ENCODE results near the gene WDFY1.

WDFY1 gene

DNA sequence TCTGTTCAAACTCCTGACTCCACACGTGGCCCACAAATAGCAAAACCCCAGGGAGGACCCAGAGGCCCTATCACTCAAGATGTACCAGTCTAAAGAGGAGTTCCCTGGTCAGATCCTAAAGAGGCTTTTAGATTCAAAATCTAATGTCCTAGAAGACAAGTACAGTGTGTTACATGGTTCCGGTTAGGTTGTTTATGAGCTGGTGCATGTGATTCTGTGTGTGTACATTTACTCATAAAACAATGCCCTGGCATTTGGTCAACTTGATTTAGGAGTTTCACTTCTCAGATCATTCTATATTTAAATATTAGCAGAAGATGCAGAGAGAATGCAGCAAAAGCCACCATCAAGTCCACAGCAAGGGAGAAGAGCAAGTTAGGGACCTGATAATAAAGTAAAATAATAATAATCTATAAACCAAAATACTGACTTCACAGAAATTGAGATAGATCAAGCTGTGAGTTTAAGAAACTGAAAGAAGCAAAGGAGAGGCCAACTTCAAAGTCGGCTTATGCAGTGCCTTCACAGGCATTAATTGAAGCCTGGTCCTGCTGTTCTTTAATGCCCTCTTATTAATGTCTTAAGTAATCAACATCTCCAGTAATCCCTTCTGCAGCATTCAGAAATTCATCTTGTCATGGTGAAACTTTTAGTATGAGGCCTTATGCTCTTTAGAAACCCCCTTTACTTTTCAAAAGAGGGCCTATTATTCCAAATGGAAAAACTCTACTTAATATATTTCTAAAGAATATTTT, 103.5 kb downstream of the WDFY1 start:
- H3K9me3 ChIP-seq (ENCODE audit: low read length), result no peaks in the 10 kb centered on the region
- H2AFZ ChIP-seq (ENCODE audit: low read depth, low read length), result no peak overlapping the region
- no peaks in the 10 kb centered on the region for H3K4me1 ChIP-seq (ENCODE audit: insufficient read depth, low read length)
- H3K27me3 ChIP-seq (ENCODE audit: insufficient read depth, low read length), result no peaks in the 10 kb centered on the region
- no peak overlapping the region for H3K4me3 ChIP-seq (ENCODE audit: low read length)
- no peaks in the 10 kb centered on the region for H3K36me3 ChIP-seq (ENCODE audit: insufficient read depth, low read length)

DNA sequence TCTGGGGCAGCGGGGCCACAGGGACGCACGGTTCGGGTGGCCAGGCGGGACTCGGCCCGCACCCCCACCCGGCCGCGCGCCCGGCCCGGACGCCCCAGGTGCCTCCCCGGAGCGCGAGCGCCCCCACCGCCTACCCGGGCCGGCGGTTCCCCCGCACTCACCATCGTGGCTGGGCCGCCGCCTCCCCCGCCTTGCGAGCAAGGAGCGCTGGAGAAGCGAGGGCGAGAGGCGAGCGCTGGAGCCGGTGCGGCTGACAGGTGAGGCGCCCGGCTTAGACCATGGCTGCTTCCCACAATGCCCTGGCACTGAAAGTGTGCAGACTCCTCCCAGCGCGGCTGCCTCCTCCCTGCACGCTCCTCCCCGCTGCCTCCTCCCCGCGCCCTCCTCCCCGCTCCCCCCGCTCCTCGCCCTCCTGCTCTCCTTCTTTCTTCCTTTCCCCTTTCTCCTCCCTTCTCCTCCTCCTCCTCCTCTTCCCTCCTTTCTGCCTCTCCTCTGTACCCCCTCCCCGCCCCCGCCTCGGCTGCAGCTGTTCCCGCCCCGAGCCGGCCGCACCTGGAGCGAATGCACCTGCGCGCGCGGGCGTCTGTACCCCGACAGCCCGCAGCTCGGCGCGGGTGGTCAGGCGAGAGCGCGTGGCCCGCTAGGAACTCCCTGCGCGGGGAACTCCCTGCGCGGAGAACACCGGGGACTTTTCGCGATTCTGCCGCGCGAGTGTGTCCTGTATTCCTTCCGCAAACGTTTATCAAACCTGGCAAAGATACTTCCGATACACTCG, 107.7 kb downstream of the WDFY1 start, which contains the start of gene AP1S3:
AP1S3 (minus strand) TSS at position 296 of the 775 bp plus-strand sequence; CDS start at position 164, 132 bp downstream.
- H3K9me3 ChIP-seq (ENCODE audit: low read length), result no peaks in the 10 kb centered on the region
- H3K4me1 ChIP-seq (ENCODE audit: insufficient read depth, low read length), result no peaks in the 10 kb centered on the region
- no peaks in the 10 kb centered on the region for H3K36me3 ChIP-seq (ENCODE audit: insufficient read depth, low read length)
- H3K4me3 ChIP-seq (ENCODE audit: low read length), result peak within 1 kb of the TSS; percentile 50
- peak within 1 kb of the TSS; percentile 92 for H2AFZ ChIP-seq (ENCODE audit: low read depth, low read length)
- H3K27me3 ChIP-seq (ENCODE audit: insufficient read depth, low read length), result peaks cover 4% of the 10 kb centered on the region

DNA sequence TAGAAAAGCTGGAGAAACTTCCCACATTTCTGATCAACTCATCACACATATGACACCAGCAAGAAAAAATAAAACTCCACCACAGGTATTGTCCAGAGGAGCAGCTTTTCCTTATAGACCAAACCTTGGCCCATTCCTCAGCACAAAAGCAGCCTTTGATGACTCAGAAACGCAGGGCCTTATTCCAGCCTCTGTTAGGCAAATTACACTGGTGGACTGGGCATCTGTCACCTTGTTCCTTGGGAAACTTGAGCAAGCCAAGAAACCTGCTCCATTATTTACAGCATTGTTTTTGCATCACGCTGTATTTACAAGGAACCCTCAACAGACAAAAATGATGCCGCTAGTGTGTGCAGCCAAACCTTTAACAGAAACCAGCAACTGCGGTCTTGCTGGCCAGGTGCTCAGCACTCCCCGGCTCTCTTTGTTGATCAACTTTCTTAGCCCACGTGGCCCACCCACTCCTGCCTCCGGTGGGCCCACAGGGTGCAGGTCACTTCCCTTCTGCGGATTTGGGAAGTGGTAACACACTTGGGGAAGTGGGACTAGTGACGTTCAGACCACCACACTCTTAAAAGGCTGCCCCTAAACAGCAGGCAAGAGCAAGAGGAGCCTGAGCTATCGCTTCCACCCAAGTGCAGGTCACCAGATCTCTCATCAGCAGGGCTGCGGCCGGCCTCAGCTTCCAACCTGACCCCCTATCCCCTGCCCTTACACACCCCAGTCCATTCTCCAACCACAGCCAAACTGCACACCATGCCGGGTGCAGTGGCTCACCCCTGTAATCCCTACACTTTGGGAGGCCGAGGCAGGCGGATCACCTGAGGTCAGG, 109.2 kb downstream of the WDFY1 start:
- Histone ChIP-seq H3K4me3 (ENCODE audit: low read length) (no peak overlapping the region), H3K4me1 (ENCODE audit: insufficient read depth, low read length) (no peaks in the 10 kb centered on the region), H3K9me3 (ENCODE audit: low read length) (no peaks in the 10 kb centered on the region), H3K36me3 (ENCODE audit: insufficient read depth, low read length) (no peaks in the 10 kb centered on the region), H2AFZ (ENCODE audit: low read depth, low read length) (no peak overlapping the region), H3K27me3 (ENCODE audit: insufficient read depth, low read length) (peaks cover 4% of the 10 kb centered on the region)

DNA sequence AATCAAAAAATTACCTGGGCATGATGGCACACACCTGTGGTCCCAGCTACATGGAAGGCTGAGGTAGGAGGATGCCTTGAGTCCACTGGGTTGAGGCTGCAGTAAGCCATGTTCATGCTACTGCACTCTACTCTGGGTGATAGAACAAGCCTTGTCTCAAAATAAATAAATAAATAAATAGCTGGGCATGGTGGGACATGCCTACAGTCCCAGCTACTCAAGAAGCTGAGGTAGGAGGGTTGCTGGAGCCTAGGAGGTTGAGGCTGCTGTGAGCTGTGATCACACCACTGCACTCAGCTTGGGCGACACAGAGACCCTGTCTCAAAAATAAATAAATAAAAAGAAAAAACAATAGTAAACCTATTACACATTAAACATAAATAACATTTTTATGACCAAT, 110.7 kb downstream of the WDFY1 start:
- no peaks in the 10 kb centered on the region for H3K9me3 ChIP-seq (ENCODE audit: low read length)
- no peaks in the 10 kb centered on the region for H3K4me1 ChIP-seq (ENCODE audit: insufficient read depth, low read length)
- no peak overlapping the region for H2AFZ ChIP-seq (ENCODE audit: low read depth, low read length)
- no peak overlapping the region for H3K4me3 ChIP-seq (ENCODE audit: low read length)
- peaks cover 4% of the 10 kb centered on the region for H3K27me3 ChIP-seq (ENCODE audit: insufficient read depth, low read length)
- H3K36me3 ChIP-seq (ENCODE audit: insufficient read depth, low read length), result no peaks in the 10 kb centered on the region

DNA sequence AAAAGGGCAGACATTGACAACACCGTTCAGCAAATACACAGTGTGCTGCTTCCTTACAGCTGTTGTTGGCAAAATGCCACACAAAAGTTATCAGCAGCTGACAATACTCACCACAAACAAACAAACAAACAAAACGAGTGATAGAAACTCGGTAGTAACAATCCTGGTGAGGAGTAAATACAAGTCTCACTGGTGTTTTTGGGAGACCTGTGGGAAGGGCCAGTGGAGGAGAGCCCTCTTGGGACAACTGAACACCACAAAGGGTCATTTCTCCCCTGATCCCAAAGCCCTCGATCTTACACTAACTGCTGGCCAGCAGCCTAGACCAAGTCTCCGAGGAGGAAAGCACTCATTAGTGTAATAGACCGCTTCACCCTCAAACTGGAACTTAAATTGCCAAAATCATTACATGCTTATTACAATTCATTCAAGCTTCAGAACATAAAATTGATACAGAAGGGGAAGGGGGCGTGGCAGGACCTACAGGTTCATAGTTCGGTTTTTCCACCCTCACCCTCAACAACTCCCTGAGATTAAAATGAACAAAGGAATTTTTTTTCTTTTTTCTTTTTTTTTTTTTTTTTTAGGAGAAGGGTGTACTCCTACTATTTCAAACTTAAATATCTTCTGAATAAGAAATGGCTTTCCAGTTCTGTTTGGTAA, 112.8 kb downstream of the WDFY1 start:
- peaks cover 4% of the 10 kb centered on the region for H3K27me3 ChIP-seq (ENCODE audit: insufficient read depth, low read length)
- H3K4me1 ChIP-seq (ENCODE audit: insufficient read depth, low read length), result no peaks in the 10 kb centered on the region
- no peaks in the 10 kb centered on the region for H3K9me3 ChIP-seq (ENCODE audit: low read length)
- no peak overlapping the region for H3K4me3 ChIP-seq (ENCODE audit: low read length)
- H2AFZ ChIP-seq (ENCODE audit: low read depth, low read length), result no peak overlapping the region
- no peaks in the 10 kb centered on the region for H3K36me3 ChIP-seq (ENCODE audit: insufficient read depth, low read length)

DNA sequence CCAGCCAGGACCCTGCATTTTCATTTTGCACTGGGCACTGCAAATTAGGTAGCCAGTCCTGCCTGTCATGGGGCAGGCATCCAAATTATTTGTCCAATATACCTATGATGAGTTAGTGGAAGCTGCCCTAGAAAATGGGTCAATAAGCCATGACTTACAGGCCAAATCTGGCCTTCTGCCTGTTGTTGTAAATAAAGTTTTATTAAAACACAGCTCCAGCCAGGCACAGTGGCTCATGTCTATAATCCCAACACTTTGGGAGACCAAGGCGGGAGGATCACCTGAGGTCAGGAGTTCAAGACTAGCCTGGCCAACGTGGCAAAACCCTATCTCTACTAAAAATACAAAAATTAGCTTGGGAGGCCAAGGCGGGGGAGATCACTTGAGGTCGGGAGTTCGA, 116.0 kb downstream of the WDFY1 start:
- no peaks in the 10 kb centered on the region for H3K27me3 ChIP-seq (ENCODE audit: insufficient read depth, low read length)
- no peak overlapping the region for H2AFZ ChIP-seq (ENCODE audit: low read depth, low read length)
- no peaks in the 10 kb centered on the region for H3K9me3 ChIP-seq (ENCODE audit: low read length)
- no peaks in the 10 kb centered on the region for H3K4me1 ChIP-seq (ENCODE audit: insufficient read depth, low read length)
- H3K36me3 ChIP-seq (ENCODE audit: insufficient read depth, low read length), result no peaks in the 10 kb centered on the region
- no peak overlapping the region for H3K4me3 ChIP-seq (ENCODE audit: low read length)

DNA sequence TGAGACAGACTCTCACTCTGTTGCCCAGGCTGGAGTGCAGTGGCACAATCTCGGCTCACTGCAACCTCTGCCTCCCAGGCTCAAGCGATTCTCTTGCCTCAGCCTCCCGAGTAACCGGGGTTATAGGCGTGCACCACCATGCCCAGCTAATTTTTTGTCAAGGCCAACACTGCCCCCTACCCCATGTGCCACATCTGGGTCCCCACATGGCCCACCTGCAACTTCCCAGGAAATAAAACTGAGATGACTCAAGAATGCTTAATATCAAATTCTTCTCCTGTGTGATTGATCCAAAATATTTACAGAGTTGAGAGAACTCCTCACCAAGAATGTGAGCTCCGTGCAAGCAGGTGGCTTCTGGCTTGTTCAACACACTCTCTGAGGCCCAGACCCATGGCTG, 116.8 kb downstream of the WDFY1 start:
- Histone ChIP-seq H2AFZ (ENCODE audit: low read depth, low read length) (no peak overlapping the region), H3K27me3 (ENCODE audit: insufficient read depth, low read length) (no peaks in the 10 kb centered on the region), H3K9me3 (ENCODE audit: low read length) (no peaks in the 10 kb centered on the region), H3K4me1 (ENCODE audit: insufficient read depth, low read length) (no peaks in the 10 kb centered on the region), H3K36me3 (ENCODE audit: insufficient read depth, low read length) (no peaks in the 10 kb centered on the region), H3K4me3 (ENCODE audit: low read length) (no peak overlapping the region)

DNA sequence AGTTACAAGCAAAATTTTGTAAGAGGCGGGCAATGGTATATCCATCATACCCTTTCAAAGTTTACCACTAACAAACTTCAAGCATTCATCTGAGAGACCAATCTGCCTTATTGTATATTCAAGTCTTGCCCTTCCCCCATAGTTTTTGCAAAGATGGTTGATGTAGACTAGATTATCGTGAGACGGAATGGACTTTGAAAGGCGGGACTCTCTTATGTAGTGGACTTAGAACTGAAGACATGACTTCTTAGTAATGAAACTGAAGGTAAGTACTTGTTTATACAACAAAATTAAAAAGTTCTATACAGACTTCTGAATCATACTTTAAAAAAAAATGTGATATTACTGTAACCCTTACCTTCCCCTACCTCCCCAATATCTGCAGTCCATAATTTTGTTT, 118.1 kb downstream of the WDFY1 start:
- H3K36me3 ChIP-seq (ENCODE audit: insufficient read depth, low read length), result no peaks in the 10 kb centered on the region
- H2AFZ ChIP-seq (ENCODE audit: low read depth, low read length), result no peak overlapping the region
- no peak overlapping the region for H3K4me3 ChIP-seq (ENCODE audit: low read length)
- no peaks in the 10 kb centered on the region for H3K27me3 ChIP-seq (ENCODE audit: insufficient read depth, low read length)
- H3K4me1 ChIP-seq (ENCODE audit: insufficient read depth, low read length), result no peaks in the 10 kb centered on the region
- H3K9me3 ChIP-seq (ENCODE audit: low read length), result no peaks in the 10 kb centered on the region

Measured in neuron (in vitro differentiated cells).